Measurements from ENCODE around the gene DNAJB8.

Gene DNAJB8

DNA sequence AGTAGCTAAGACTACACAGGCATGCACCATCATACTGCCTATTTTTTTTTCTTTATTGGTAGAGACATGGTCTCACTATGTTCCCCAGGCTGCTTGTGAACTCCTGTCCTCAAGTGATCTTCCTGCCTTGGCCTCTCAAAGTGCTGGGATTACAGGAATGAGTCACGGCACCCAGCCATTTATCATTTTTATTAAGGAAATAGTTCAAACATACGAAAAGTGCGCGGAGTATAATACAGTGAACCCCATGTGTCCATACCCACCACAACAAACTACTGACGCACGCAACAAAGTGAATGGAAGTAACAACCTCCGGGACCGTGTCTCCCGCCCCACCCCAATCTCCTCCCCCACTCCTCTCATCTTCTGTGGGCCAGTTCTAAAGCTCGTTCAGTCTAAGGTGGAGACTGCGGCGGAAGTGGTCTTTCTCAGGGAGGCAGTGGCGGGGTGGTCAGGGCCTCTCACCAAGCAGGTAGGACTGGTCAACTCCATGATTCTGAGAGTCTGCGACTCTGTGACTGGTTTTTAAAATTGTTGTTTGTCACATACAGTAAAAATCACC lies 42.1 kb downstream of the DNAJB8 start:
- DNase-seq = no peak

DNA sequence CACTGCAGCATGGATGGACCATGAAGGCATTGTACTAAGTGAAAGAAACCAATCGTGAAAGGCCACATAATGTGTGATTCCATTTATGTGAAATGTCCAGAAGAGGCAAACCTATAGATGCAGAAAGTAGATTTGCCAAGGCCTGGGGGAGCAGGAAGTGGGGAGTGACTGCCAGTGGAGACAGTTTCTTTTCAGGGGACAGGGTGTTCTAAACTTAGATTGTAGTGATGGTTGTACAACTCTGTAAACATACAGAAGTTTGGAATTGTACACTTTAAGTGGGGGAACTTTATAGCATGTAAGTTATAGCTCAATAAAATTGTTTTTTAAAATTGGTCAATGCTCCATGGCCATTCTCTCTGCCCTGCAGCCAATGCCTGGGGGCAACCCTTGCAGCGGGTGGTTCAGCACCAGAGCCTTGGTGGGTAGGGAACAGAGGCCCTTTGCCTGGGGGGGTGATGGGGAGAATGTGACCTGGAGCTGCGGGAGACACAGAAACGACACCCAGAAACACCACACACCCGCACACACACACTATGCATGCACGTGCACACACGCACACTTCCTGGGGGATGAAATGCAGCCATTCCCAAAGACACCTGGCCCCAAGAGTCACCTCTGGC lies 43.1 kb downstream of the DNAJB8 start:
- no peak for DNase-seq

DNA sequence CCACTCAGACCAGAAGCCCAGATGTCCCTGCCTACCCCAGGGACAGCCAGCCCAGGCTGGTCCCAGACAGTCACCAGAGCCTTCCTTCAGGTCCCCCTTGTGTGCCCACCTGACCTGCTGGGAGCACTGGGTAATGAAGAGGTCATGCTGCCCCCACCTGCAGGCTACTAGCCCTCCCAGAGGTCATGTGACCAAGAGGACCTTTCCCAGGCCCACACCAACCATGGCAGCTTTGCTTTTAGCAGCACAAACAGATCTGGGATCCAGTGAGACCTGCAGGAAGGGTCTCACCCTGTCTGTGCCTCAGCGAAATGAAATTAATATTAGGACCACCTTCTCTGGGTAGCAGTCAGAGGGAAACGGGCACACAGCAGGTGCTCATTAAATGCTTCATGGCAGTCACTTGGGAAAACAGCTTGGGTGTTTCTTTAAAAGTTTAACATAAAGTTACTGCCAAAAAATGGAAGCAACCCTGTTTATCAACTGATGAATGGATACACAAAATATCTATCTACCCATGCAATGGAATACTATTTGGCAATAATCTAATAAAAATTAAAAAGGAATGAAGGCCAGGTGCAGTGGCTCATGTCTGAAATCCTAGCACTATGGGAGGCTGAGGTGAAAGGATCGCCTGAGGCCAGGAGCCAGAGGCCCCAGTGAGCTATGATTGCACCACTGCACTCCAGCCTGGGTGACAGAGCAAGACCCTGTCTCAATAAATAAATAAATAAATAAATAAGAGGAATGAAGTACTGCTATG lies 43.7 kb downstream of the DNAJB8 start:
- DNase-seq = no peak

DNA sequence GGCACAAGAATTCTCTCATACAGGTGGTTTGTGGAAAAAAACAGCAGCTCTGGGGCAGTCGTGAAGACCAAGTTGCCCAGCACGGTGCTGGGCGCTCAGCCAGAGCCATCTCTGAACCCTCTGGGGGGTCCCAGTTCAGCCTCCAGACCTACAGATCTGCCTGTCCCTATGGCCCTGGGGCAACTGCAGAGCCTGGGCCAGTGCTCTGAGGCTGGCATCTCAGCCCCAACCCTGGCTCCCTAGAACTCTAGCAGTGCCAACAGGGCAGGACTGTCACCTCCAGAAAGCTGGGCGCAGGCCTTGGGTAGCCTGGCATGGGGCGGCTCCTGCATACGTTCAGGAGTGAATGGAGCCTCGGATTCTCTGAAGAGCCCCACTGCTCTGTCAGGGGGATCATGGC lies 44.7 kb downstream of the DNAJB8 start:
- DNase-seq = no peak

DNA sequence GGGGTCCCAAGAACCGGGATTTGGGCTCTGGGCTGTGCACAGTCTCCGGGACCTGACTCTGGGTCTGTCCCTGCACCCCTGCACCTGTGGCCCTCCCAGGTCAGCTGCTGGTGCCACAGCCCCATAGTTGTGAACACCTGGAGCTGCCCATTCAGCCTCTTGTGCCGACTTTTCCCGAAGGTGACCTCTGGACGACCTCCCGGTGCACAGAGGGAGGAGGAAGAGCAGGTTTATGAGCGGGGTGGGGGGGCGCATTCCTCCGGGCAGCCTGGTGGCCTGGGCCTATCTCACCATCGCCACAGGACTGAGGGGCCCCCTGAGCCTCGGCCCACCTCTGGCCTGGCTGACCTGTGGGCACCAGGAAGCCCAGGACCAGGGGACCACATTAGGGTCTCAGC lies 45.3 kb downstream of the DNAJB8 start:
- DNase-seq = no peak

DNA sequence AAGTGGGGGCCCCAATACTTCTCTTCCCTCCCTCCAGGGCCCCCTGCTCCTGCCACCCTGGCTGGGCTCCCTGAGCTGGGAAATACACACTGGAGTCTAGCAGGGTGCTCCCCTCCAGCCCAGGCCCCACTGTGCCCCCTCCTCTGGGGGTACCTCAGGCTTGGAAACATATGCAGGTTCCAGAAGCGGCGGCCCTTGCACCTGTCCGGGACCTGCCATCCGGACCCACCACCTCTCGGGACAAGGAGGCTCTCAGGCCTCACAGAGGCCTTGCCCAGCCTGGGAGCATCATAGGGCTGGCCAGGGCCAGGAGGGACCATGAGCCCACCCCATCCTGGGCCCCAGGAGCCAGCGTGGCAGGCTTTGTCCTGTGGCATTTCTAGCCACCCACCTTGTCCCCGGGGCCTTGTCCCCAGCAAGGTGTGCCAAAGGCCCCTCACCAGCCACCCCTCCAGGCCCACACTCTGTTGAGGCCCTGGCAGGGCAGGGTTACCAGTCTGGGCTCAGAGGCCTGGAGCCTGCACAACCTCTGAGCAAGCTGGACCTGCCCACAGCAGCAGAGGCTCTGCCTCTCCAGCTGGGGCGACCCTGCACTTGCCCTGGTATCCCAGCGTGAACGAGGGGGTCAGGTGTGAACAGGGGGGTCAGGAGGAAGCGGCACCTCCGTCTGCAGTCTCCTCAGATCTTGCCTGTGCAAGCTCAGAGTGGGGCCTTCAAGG lies 45.8 kb downstream of the DNAJB8 start:
- DNase-seq = no peak

DNA sequence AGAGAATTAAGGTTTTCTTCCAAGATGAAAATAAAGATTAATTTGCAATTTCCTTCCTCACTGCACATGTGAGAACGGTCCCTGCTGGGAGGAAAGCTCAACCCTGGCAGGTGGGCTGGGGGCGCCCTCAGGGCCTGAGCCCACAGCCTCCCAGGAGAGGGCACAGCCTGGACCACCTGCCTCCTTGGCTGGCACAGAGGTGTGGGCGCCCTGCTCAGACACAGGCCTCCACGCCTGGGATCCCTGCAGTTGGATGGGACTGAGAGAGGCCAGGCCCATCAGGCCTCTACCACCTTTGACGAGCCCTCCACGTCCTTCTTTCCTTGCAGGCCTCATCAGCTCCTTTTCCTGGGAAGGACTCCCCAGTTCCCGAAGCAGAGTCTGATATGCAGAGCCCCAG lies 46.4 kb downstream of the DNAJB8 start:
- no peak for DNase-seq

DNA sequence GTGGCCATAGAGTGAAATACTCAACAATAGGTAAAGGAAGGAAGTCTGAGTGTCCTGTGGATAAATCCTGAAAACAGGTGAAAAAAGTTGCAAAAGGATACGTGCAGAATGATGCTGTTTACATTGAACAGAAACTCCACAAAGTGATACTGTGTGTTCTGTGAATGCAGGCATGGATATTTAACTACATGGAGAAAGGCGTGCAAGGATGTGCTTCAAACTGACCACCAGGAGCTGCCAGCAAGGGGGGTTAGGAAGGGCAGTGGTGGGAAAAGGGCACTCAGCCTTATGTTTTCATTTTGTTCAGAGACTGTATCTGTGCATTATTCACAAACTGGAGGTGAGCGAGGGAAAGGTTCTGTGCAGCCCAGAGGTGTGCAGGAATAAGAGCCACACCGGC lies 47.4 kb downstream of the DNAJB8 start:
- no peak for DNase-seq

DNA sequence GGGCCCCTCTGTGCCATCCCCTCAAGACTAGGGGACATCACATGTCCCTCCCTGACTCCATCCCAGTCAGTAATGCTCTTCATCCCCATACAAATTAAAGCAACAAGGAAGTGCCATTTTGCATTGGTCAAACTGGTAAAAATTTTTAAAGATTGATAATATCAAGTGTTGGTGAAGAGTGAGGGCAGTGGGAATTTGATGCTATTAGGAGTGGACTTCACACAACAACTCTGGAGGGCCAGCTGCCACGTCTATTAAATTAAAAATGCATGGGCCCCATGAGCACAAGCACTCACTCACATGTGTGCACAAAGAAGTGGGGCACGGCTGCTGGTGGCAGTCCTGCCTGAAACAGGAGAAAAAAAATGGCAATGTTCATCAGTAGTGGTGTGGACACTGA lies 47.8 kb downstream of the DNAJB8 start:
- DNase-seq = no peak

DNA sequence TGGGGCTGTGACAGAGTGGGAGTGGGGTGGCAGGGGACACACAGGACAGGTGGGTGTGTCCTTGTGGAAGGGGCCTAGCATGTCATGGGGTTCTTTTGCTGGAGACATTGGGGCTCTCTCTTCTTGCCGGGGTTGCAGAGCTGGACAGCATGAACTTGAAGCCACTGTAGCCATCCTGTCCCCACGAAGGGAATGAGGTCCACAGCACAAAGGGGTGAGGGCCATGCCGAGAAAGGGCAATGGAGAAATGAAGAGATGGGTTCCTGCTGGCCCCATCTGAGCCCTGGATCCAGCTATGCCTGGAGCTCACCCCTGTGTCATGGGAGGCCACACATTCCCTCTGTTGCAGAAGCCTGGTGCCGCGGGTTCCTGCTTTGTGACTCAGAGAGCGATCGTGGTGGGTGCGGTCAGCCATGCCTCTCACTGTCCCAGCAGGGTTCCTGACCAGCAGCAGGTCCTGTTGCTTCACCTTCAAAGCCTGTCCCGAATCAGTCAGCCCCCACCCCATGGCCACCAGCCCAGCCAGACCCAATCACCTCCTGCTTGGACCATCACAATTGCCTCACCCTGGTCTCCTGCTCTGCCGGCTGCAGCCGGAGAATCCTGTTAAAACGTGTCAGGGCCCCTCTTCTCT lies 50.0 kb downstream of the DNAJB8 start:
- DNase-seq = no peak

DNA sequence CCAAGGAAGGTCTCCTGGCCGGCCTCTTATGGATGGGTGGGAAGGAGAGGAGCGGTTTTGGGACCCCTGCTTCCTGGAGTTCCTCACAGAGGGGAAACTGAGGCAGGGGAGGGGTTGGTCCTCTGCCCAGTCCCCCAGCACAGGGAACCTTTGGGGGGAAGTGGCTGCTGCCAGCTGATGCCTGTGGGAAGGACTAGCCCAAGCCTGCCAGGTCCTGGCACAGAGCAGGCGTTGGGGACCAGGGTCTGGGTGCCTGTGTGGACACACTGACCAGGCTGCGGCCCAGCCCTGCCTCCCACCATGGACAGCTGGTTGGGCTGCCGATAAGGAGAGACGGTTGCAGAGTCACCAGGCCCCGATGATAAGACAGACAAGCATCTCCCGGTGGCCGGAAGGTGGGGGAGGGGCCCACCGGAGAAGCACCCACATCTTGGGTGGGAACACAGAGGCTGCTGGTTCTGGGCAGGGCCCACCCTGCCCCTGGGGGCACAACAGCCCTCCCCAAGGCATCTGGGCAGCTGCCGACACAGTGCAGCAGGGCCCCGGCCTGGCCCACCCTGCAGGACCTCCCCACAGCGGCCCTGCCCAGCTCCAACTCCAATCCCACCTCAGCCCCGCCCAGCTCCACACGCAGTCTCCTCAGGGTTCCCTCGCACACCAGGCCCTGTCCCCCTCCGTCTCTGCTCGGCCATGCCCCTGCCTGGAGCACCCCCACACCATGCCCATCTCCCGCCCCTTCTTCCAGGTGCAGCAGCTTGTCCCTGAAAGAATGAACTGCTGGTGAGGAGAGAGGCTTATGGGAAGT lies 50.7 kb downstream of the DNAJB8 start:
- no peak for DNase-seq

DNA sequence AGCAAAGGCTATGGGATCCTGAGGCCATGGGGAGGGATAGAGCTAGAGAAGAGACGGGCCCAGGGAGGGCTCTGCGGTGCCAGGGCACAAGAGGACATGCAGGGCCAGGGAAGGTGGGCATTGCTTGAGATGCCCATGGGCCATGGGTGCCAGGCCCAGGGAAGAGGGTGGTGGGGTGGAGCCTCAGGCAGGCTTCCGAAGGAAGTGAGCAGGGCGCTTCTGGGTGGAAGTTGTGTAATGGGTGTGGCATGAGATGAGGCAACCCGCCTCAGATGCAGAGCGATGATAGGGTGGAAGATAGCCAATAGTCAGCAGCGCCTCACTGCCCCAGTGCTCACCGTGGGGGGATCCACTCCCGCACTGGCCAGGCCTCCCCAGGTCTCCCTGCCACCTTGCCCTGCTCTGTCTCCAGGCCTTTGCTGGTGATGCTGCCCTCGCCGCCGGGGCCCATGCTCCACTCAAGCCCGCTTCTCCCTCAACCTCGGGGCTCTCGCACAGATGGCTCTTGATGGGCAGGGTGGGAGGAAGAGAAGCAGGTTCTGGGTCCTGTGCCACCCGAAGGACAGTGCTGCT lies 51.4 kb downstream of the DNAJB8 start:
- no peak for DNase-seq

DNA sequence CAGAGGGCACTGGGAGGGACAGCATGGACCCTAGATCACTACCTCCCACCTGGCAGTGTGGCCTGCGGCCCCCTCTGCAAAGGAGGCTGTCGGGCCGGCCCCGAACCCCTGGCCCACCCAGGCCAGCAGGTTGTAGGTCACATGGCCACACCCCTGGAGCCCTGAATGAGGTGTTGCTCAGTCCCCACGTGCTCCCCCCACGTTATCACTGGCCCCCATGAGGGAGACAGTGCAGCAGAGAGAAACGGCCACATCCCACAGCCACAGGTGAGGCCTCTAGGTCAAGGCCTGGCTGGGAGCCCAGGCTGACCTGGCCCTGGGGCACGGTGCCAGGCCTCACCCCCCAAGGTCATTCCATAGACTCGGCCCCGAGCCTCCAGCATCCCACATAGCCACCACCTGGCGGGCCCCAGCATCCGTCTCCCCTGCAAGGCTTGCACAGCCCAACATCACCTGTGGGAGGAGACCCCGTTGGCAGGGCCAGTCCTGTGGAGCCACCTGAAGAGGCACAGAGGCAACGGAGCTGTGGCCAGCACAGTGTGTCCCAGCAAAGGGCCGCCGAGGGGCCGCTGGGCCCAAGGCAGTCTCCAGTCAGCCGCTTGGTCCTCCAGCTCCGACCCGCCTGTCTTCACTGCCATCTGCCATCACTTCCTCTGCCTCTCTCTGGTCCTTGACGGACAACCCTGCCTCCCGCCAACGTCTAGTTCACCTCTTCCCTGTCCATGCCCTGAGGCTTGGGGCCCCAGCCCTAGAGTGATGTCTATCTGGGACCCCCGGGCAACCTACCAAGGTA lies 53.1 kb downstream of the DNAJB8 start:
- no peak for DNase-seq

DNA sequence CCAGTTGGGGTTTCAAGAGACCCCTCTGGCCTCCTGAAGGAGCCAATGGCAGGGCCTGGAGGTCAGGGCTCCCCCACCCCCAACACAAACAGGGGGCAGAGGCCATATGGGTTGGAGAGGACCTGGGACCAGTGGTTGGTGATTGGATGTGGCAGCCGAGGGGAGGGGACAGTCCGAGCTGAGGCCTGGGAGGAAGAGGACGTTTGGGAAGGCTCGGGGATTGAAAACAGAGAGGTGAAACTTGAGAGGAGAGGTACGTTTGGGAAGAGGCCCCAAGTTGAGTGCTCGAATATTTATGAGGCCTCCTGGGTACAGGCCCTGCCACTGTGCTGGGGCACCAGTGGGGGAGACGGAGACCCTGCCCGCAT lies 53.7 kb downstream of the DNAJB8 start:
- DNase-seq = no peak

Measured in SHP77 (cell line).